22Rv1 (cell line): ENCODE data around the gene RPL23.

ENCODE experiments used
- H3K27ac ChIP-seq: fragments of 450-650 bp; 2 replicates; pipeline ENCODE4 v1.5.1; 2017
- ZFX ChIP-seq: fragments of 450-650 bp; IDR thresholded peaks from 2 replicates; pipeline ENCODE4 v1.6.1; 2017; ENCODE audit warnings: antibody characterized with exemption, borderline replicate concordance
- TF ChIP-seq, protein P1 (sequence below): fragments of 450-650 bp; IDR thresholded peaks from 2 replicates; pipeline ENCODE4 v1.5.1; 2017; ENCODE audit warnings: mild to moderate bottlenecking

RPL23 gene

DNA sequence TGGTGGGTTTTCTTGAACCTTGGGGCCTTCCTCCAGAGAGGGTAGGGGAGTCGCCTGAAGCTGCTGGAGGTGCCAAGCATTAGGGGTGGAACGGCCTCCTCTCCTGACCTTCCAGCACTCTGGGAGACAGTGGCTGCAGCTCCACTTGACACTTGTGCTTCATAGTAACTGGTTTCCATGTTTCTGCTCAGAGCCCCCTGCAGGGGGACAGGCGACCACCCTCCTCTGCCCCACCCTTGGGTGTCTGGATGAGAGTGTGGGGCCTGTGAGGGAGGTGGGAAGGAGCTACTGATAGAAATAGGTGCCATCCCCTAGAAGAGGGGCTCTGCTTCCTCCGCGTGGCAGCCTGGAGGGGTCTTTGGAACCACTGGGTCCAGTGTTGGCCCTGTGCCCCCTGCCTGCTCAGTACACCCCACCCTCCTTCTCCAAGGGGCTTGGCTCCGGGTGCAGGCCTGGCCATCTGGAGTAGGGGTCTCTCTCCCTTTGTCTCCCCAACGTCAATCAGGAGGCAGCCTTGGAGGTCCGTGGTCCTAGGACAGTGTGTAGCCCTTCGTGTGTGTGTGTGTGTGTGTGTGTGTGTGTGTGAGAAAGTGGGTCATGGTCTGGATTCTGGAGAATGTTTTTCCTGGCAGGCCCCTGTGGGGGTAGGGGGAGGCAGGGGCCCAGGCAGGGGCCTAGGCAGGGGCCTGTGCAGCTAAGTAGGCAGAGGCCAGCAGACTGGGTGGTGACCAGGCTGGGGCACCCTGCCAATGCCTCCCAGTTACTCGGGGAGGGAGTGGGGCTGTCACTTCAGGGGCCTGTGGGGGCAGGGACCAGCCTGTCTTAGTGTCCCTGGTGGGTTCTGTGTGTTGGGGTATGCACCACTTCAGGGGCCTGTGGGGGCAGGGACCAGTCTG is 21.2 kb upstream of the RPL23 start:
- H3K27ac ChIP-seq, result peak overlapping the region; percentile 93; the same call in 1 of the 2 replicates
- TF ChIP-seq ZFX, result no peak
- TF ChIP-seq, protein P1, sequence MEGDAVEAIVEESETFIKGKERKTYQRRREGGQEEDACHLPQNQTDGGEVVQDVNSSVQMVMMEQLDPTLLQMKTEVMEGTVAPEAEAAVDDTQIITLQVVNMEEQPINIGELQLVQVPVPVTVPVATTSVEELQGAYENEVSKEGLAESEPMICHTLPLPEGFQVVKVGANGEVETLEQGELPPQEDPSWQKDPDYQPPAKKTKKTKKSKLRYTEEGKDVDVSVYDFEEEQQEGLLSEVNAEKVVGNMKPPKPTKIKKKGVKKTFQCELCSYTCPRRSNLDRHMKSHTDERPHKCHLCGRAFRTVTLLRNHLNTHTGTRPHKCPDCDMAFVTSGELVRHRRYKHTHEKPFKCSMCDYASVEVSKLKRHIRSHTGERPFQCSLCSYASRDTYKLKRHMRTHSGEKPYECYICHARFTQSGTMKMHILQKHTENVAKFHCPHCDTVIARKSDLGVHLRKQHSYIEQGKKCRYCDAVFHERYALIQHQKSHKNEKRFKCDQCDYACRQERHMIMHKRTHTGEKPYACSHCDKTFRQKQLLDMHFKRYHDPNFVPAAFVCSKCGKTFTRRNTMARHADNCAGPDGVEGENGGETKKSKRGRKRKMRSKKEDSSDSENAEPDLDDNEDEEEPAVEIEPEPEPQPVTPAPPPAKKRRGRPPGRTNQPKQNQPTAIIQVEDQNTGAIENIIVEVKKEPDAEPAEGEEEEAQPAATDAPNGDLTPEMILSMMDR, result no peak

DNA sequence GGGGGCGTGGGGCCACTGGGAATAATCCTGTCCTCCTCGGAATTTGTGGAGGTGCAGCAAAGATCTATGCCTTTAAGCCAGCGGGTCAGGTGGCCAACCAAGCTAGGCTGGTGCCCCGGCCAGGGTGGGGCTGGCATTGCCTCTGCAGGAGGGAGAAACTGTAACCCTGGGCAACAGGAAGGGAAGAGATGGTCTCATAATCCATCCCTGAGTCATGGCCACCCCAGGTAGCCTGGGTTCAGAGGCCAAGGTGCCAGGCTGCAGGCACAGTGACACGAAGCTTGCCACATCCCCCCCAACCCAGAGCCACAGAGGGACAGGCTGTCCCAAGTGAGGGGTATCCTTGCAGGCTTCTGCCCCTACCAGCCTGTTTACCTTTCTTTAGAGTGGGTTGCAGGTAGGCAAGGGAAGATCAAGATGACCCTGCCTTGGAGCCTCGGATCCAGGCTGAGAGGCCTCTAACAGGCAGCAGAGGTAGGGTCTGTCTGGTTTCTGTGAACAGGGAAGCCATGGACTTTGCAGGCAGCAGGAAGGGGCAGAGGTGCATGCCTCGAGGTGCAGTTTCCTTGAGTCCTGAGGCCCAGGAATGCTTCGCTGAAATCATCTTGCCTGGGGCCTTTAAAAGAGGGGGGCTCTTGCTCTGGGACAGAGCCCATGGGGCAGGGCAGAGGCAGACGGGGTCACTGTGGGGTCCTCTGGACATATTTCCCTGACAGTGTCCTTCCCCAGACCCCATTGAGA is 20.3 kb upstream of the RPL23 start:
- TF ChIP-seq ZFX, result no peak
- TF ChIP-seq, protein P1, result no peak
- H3K27ac ChIP-seq, result peak overlapping the region; percentile 93

DNA sequence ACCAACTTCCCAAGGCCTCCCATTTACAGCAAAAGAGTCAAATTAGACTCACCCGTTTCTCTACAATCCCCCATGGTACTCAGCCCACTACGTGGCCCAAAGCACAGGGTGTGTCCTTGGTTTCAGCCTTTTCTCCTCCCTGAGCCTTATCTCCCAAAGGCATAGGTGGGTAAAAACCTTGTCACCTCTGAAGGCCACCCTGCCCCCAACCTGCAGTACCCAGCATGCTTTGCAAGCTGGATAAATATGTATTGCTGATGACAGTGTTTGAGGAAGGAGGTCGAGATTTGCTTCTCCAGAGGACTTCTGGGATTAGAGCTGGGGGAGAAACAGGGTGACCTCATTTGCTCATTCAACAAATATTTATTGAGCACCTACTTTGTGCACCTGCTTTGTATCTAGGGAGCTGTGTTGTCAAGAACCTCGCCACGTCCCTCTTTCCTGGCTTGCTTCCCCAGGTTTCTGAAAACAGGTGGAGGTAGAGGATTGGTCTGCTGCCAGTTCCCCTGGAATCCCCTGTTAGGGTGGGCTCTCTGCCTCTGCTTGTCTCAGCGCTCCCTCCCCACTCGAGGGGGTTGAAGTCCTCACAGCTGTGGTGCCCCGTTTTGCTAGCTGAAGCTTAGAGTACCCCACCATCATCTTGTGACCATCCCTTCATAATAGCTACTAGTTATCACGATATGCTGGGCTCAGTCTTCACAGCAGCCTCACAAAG is 19.3 kb upstream of the RPL23 start:
- TF ChIP-seq, protein P1, result no peak
- no peak for TF ChIP-seq ZFX
- H3K27ac ChIP-seq, result peak overlapping the region; percentile 93

DNA sequence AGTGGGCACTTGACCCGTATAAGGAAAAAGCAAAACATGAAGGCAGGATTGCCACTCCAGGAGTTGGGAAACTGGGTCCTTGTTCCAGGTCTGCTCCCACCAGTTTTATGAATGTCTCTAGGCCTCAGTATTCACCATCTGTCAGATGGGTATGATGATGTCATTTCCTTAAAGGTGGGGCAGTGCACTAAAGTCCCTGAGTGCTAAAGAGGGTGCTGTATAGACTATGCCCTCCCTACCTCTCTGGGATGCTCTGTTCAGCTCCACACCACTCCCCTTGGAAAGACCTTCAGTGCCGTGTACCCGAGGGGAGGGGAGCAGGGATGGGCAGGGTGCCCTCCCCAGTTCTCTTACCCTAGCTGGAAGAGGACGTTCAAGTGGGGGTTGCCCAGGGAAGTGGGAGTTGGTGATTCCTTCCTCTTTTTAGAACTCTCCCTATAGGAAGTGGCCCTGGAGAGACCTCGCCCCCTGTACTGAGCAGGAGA is 18.5 kb upstream of the RPL23 start:
- H3K27ac ChIP-seq, result peak overlapping the region; percentile 93
- no peak for TF ChIP-seq ZFX
- TF ChIP-seq, protein P1, result no peak

DNA sequence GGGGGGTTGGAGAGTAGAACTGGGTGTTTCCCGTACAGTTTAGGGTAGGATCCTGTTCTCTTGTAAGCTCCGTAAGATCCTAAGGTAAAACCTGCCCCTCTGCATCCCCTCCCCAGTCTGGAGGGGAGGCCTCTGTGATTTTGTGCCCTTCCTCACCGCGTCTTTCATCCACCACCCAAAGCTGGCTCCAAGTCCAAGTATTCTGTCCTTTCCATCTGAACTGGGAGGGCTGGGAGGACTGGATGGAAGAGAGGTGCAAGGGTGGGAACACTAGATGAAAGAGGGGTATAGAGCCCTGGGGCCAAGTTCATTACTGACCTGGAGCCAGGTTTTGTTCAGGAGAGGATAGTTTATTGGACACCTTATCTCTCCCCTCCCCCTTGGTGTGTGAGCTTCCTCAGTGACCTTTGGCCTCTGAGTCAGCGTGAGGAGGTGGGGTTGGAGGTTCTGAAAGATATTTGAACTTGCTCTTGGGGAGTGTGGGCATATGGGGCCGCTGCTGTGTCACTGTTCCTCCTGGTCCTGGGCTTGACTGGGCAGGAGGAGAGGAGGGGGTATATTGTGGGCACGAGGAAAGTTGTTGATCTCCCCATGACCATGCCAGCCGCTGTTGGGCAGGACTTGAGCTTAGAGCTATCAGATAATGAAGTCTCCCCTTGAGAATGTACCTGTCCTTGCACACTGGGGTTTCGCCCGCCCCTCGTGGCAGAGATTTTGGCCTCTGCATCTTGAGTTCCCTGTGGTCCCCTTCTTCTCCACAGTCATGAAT is 17.9 kb upstream of the RPL23 start:
- TF ChIP-seq, protein P1, result no peak
- no peak for TF ChIP-seq ZFX
- H3K27ac ChIP-seq, result peak overlapping the region; percentile 93

DNA sequence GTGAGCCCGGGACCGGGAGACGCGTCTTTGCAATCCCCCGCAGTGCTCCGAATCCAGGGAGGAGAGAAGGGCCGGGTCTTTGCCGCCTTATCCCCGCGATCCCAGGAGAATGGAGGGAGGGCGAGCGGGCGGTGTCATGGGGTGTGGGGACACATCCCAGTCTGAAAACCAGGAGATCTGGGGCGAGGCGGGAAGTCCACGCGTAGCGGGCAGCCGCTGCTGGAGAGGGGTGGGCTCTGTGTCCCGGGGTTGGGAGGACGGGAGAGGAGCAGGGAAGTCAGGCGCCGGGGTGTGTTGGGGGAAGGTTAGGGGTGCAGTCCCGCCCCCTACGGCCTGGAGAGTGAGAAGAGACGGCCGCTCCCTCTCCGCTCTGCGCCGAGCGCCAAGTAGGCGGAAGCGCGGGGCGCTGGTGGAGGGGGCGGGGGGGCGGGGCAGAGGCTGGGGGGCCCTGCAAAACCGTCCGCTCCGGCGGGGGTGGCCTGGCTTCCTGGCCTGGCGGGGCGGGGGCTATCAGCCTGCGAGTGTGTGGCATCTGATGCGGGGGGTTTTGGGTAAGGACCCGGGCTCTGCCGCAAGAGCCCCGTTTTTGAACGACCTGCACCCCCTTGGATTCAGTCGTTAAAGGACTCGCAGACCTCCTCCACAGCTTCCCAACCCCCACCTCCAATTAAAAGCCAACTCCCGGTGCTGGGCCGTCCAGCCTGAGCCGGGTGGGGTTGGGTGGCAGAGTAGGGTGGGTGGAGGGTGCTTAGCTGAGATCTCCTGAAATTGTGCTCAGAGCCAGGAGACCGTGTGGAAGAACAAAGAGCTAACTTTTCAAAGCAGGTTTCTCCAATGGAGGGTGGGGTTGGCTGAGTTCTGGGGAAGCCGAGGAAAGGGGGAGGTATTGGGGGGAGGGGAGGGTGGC is 17.0 kb upstream of the RPL23 start:
- TF ChIP-seq, protein P1, result no peak
- no peak for TF ChIP-seq ZFX
- H3K27ac ChIP-seq, result peak overlapping the region; percentile 93
